HEK293 (cell line): ENCODE data around the gene COPZ1.

Experiments
- CTCF ChIA-PET: fragments of 350-600 bp; formaldehyde crosslinking; extraction: SDS; loops from one replicate; lab custom pipeline; 2021; ENCODE audit warnings: antibody characterized with exemption; lab: Yijun Ruan, JAX
- POLR2A ChIA-PET: fragments of 300-600 bp; formaldehyde crosslinking; extraction: SDS; loops from one replicate; lab custom pipeline; 2020; ENCODE audit warnings: antibody characterized with exemption, inconsistent platforms; lab: Yijun Ruan, JAX
- H3K27ac ChIP-seq: fragments of 200-500 bp; sonication (Bioruptor generic); 2 replicates; pipeline ENCODE4 v1.5.1; 2014; ENCODE audit warnings: low read depth, low read length, control low read depth, inconsistent platforms; ENCODE audit errors: extremely low read depth
- H3K36me3 ChIP-seq, 2 experiments: fragments of 200-500 bp in 1 of 2; sonication (Bioruptor generic) in 1 of 2; 1 replicate in 1 of 2; 2 replicates in 1 of 2; pipeline ENCODE4 v1.5.1; 2014 to 2017; ENCODE audit warnings: inconsistent platforms in 2 of 2, low read length in 2 of 2; ENCODE audit not compliant: control insufficient read depth in 2 of 2, insufficient read depth in 1 of 2
- H3K4me1 ChIP-seq: fragments of 200-500 bp; sonication (Bioruptor generic); 2 replicates; pipeline ENCODE4 v1.5.1; 2014; ENCODE audit warnings: mild to moderate bottlenecking, low read length, inconsistent platforms; ENCODE audit not compliant: control insufficient read depth, insufficient read depth
- H3K4me3 ChIP-seq: 2 replicates; pipeline ENCODE4 v1.5.1; 2011; ENCODE audit warnings: low read depth, mild to moderate bottlenecking, control low read depth, low read length, moderate library complexity
- H3K9me3 ChIP-seq: fragments of 200-500 bp; sonication (Bioruptor generic); 2 replicates; pipeline ENCODE4 v1.5.1; 2014; ENCODE audit warnings: low read depth, low read length, inconsistent platforms; ENCODE audit not compliant: control insufficient read depth, insufficient read depth
- BCL11A ChIP-seq: fragments of 450-650 bp; formaldehyde crosslinking; IDR thresholded peaks from 2 replicates; pipeline ENCODE4 v1.5.1; 2016; ENCODE audit warnings: low read depth, missing biosample characterization, missing genetic modification characterization
- GLIS1 ChIP-seq: fragments of 450-650 bp; formaldehyde crosslinking; IDR thresholded peaks from 2 replicates; pipeline ENCODE4 v1.5.1; 2016; ENCODE audit warnings: missing biosample characterization, missing genetic modification characterization
- IKZF3 ChIP-seq: fragments of 450-650 bp; IDR thresholded peaks from 2 replicates; pipeline ENCODE4 v1.5.0; 2018; ENCODE audit warnings: missing biosample characterization, mild to moderate bottlenecking, missing genetic modification characterization, moderate library complexity
- ZBTB1 ChIP-seq: fragments of 450-650 bp; formaldehyde crosslinking; IDR thresholded peaks from 2 replicates; pipeline ENCODE4 v1.5.1; 2016; ENCODE audit warnings: missing biosample characterization, missing genetic modification characterization
- ZBTB17 ChIP-seq: fragments of 450-650 bp; formaldehyde crosslinking; IDR thresholded peaks from 2 replicates; pipeline ENCODE4 v1.5.1; 2016; ENCODE audit warnings: missing biosample characterization, missing genetic modification characterization
- ZEB2 ChIP-seq: fragments of 450-650 bp; formaldehyde crosslinking; IDR thresholded peaks from 2 replicates; pipeline ENCODE4 v1.5.1; 2016; ENCODE audit warnings: missing biosample characterization, missing genetic modification characterization
- ZNF114 ChIP-seq: fragments of 450-650 bp; formaldehyde crosslinking; IDR thresholded peaks from 2 replicates; pipeline ENCODE4 v1.5.0; 2017; ENCODE audit warnings: missing biosample characterization, missing genetic modification characterization
- ZNF132 ChIP-seq: fragments of 450-650 bp; formaldehyde crosslinking; IDR thresholded peaks from 2 replicates; pipeline ENCODE4 v1.5.1; 2017; ENCODE audit warnings: missing biosample characterization, missing genetic modification characterization, borderline replicate concordance
- ZNF239 ChIP-seq: fragments of 450-650 bp; formaldehyde crosslinking; IDR thresholded peaks from 2 replicates; pipeline ENCODE4 v1.5.1; 2016; ENCODE audit warnings: missing biosample characterization, missing genetic modification characterization
- ZNF366 ChIP-seq: fragments of 450-650 bp; formaldehyde crosslinking; conservative IDR thresholded peaks from 2 replicates; pipeline ENCODE4 v1.5.1; 2016; ENCODE audit warnings: missing biosample characterization, missing genetic modification characterization
- ZNF560 ChIP-seq: fragments of 450-650 bp; formaldehyde crosslinking; IDR thresholded peaks from 2 replicates; pipeline ENCODE4 v1.5.1; 2017; ENCODE audit warnings: missing biosample characterization, missing genetic modification characterization, borderline replicate concordance
- ZNF600 ChIP-seq: fragments of 450-650 bp; formaldehyde crosslinking; IDR thresholded peaks from 2 replicates; pipeline ENCODE4 v1.5.1; 2016; ENCODE audit warnings: missing biosample characterization, missing genetic modification characterization
- ZNF664 ChIP-seq: fragments of 450-650 bp; formaldehyde crosslinking; IDR thresholded peaks from 2 replicates; pipeline ENCODE4 v1.5.1; 2016; ENCODE audit warnings: missing biosample characterization, missing genetic modification characterization
- ZSCAN18 ChIP-seq: fragments of 450-650 bp; formaldehyde crosslinking; IDR thresholded peaks from 2 replicates; pipeline ENCODE4 v1.5.1; 2016; ENCODE audit warnings: missing biosample characterization, missing genetic modification characterization
- TF ChIP-seq, protein P1 (sequence below): fragments of 450-650 bp; formaldehyde crosslinking; IDR thresholded peaks from 2 replicates; pipeline ENCODE4 v1.5.1; 2016; ENCODE audit warnings: missing biosample characterization, missing genetic modification characterization, borderline replicate concordance
- TF ChIP-seq, protein P2 (sequence below): fragments of 450-650 bp; formaldehyde crosslinking; IDR thresholded peaks from 2 replicates; pipeline ENCODE4 v1.5.1; 2016; ENCODE audit warnings: missing biosample characterization, missing genetic modification characterization
- TF ChIP-seq, protein P3 (sequence below): fragments of 450-650 bp; formaldehyde crosslinking; IDR thresholded peaks from 2 replicates; pipeline ENCODE4 v1.5.1; 2016; ENCODE audit warnings: missing biosample characterization, missing genetic modification characterization, borderline replicate concordance

Gene COPZ1

DNA sequence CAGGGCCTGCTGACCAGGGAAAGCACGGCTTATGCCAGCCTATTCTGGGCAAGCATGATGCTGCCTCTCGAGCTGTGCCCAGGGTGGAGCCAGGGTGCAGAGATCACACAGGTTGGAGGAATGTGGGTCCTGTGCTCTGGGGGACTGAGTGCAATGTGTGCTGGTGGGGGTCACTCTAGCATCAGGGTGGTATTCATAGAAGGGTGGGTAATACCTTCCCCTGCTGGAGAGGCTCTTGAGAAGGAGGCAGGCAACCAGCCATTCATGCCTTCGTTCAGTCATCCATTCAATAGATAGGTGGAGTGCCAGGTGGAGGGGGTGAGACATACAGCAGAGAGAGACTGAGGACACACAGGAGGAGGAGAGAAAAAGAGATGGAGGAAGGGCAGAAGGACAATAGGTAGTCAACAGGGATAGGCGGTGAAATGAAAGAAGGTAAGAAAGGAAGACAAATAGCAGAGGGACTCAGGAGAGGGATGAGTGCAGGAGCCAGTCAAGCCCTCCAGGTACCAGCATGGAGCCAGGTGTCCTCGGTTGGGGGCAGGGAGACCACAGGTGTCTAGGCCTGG, 64.8 kb downstream of the COPZ1 start (continued):
- TF ChIP-seq, protein P1, sequence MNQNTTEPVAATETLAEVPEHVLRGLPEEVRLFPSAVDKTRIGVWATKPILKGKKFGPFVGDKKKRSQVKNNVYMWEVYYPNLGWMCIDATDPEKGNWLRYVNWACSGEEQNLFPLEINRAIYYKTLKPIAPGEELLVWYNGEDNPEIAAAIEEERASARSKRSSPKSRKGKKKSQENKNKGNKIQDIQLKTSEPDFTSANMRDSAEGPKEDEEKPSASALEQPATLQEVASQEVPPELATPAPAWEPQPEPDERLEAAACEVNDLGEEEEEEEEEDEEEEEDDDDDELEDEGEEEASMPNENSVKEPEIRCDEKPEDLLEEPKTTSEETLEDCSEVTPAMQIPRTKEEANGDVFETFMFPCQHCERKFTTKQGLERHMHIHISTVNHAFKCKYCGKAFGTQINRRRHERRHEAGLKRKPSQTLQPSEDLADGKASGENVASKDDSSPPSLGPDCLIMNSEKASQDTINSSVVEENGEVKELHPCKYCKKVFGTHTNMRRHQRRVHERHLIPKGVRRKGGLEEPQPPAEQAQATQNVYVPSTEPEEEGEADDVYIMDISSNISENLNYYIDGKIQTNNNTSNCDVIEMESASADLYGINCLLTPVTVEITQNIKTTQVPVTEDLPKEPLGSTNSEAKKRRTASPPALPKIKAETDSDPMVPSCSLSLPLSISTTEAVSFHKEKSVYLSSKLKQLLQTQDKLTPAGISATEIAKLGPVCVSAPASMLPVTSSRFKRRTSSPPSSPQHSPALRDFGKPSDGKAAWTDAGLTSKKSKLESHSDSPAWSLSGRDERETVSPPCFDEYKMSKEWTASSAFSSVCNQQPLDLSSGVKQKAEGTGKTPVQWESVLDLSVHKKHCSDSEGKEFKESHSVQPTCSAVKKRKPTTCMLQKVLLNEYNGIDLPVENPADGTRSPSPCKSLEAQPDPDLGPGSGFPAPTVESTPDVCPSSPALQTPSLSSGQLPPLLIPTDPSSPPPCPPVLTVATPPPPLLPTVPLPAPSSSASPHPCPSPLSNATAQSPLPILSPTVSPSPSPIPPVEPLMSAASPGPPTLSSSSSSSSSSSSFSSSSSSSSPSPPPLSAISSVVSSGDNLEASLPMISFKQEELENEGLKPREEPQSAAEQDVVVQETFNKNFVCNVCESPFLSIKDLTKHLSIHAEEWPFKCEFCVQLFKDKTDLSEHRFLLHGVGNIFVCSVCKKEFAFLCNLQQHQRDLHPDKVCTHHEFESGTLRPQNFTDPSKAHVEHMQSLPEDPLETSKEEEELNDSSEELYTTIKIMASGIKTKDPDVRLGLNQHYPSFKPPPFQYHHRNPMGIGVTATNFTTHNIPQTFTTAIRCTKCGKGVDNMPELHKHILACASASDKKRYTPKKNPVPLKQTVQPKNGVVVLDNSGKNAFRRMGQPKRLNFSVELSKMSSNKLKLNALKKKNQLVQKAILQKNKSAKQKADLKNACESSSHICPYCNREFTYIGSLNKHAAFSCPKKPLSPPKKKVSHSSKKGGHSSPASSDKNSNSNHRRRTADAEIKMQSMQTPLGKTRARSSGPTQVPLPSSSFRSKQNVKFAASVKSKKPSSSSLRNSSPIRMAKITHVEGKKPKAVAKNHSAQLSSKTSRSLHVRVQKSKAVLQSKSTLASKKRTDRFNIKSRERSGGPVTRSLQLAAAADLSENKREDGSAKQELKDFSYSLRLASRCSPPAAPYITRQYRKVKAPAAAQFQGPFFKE (tag by site-specific recombination), result no peak
- TF ChIP-seq ZNF664 (tag by site-specific recombination) (no peak), ZEB2 (tag by site-specific recombination) (0 out of 2 replicates have a peak, but pooled peaks have one; percentile 40), ZNF366 (tag by site-specific recombination) (peak; percentile 84), ZBTB1 (tag by site-specific recombination) (no peak), GLIS1 (no peak), ZNF560 (tag by site-specific recombination) (no peak), ZNF114 (no peak), BCL11A (no peak), ZBTB17 (tag by site-specific recombination) (peak; percentile 62; the same call in 1 of the 2 replicates), ZSCAN18 (tag by site-specific recombination) (no peak)
- TF ChIP-seq, protein P2, sequence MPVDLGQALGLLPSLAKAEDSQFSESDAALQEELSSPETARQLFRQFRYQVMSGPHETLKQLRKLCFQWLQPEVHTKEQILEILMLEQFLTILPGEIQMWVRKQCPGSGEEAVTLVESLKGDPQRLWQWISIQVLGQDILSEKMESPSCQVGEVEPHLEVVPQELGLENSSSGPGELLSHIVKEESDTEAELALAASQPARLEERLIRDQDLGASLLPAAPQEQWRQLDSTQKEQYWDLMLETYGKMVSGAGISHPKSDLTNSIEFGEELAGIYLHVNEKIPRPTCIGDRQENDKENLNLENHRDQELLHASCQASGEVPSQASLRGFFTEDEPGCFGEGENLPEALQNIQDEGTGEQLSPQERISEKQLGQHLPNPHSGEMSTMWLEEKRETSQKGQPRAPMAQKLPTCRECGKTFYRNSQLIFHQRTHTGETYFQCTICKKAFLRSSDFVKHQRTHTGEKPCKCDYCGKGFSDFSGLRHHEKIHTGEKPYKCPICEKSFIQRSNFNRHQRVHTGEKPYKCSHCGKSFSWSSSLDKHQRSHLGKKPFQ, result no peak

DNA sequence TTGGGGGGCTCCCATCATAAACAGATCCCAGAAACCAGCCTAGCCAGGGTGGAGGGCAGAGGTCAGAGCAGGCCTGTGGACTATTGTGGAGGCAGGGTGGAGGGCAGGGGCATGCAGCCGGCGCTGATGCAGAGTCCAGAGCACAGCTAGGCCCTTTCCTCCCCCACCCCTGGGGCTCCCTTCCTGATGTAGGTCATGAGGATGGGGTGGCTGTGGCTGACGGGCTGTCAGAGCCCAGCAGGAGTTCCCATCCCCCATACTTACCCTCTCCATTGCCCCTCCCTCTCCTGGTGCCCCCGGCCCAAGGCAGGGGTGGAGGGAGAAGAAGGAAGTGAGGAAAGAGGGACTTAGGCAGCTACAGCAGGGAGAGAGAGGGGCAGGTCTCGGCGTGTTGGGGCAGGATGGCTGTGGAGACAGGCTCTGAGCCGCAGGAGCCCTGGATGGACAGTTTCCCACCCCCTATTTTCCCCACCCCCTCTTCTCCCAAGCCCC, 65.3 kb downstream of the COPZ1 start:
- Histone ChIP-seq H3K9me3 (no peaks in the 10 kb centered on the region), H3K4me3 (peak overlapping the region; percentile 8; the same call in 1 of the 2 replicates), H3K4me1 (peaks cover 25% of the 10 kb centered on the region), H3K36me3 (peaks cover 0 to 9% of the 10 kb centered on the region in 2 experiments; a peak in 1 of 3 replicates), H3K27ac (no peak overlapping the region)
- ChIA-PET CTCF (interaction anchor here (0.6 to 4.8 kb wide), 3 partner anchors 10 to 156 kb away, joined by 4 to 61 read pairs (median 52); no protein-coding TSS in a partner anchor), POLR2A (interaction anchor here (0.6 kb wide), 1 partner anchor 9 kb away, joined by 3 read pairs; no protein-coding TSS in a partner anchor)
- TF ChIP-seq, protein P1 (tag by site-specific recombination), result no peak
- TF ChIP-seq ZNF239 (tag by site-specific recombination), result no peak
- TF ChIP-seq, protein P3, sequence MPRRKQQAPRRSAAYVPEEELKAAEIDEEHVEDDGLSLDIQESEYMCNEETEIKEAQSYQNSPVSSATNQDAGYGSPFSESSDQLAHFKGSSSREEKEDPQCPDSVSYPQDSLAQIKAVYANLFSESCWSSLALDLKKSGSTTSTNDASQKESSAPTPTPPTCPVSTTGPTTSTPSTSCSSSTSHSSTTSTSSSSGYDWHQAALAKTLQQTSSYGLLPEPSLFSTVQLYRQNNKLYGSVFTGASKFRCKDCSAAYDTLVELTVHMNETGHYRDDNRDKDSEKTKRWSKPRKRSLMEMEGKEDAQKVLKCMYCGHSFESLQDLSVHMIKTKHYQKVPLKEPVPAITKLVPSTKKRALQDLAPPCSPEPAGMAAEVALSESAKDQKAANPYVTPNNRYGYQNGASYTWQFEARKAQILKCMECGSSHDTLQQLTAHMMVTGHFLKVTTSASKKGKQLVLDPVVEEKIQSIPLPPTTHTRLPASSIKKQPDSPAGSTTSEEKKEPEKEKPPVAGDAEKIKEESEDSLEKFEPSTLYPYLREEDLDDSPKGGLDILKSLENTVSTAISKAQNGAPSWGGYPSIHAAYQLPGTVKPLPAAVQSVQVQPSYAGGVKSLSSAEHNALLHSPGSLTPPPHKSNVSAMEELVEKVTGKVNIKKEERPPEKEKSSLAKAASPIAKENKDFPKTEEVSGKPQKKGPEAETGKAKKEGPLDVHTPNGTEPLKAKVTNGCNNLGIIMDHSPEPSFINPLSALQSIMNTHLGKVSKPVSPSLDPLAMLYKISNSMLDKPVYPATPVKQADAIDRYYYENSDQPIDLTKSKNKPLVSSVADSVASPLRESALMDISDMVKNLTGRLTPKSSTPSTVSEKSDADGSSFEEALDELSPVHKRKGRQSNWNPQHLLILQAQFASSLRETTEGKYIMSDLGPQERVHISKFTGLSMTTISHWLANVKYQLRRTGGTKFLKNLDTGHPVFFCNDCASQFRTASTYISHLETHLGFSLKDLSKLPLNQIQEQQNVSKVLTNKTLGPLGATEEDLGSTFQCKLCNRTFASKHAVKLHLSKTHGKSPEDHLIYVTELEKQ (tag by site-specific recombination), result no peak
- no peak for TF ChIP-seq ZNF132
- peak; percentile 80 for TF ChIP-seq ZNF600 (tag by site-specific recombination)
- TF ChIP-seq IKZF3, result no peak
